SU-DHL-6 (cell line): ENCODE measurements around the gene MATN3.

Source experiments
- CTCF ChIP-seq: fragments of 200-600 bp; sonication (generic); IDR thresholded peaks from one replicate; pipeline ENCODE4 v1.5.1; 2017; ENCODE audit warnings: antibody characterized with exemption, mild to moderate bottlenecking, low read length, moderate library complexity; ENCODE audit not compliant: insufficient read depth, poor library complexity, severe bottlenecking
- EZH2phosphoT487 ChIP-seq: fragments of 200-600 bp; sonication (generic), shearing (Covaris generic); conservative IDR thresholded peaks from 2 replicates; pipeline ENCODE4 v1.6.1; 2018; ENCODE audit warnings: mild to moderate bottlenecking, antibody characterized with exemption, low read length, moderate library complexity, mixed read lengths

- TF ChIP-seq CTCF, result no peak
- TF ChIP-seq EZH2phosphoT487, result no peak
Observed at GRCh38 chr2:20011276-20012031, 1.0 kb downstream of the MATN3 start.
